Astrocyte (in vitro differentiated cells and primary cell): ENCODE results near the gene OVCH2. TPM values are rescaled to one million over a fixed set of nuclear protein-coding genes. Genes with fewer than 3 reads are reported as not detected.

Experiments
- DNase-seq: peaks from one replicate; pipeline ENCODE4 v3.0.0-alpha.2; 2010; ENCODE audit warnings: low read depth
- FAIRE-seq: peaks from 2 replicates; lab custom pipeline; 2011; peaks lifted over from hg19 to GRCh38; lab: Jason Lieb, UNC
- H2AFZ ChIP-seq: 2 replicates; pipeline ENCODE4 v1.6.0; 2012; ENCODE audit warnings: low read depth, low read length, inconsistent platforms
- H3K27ac ChIP-seq: 2 replicates; pipeline ENCODE4 v1.5.1; 2011; ENCODE audit warnings: low read depth, low read length, inconsistent platforms
- H3K27me3 ChIP-seq: 2 replicates; pipeline ENCODE4 v1.6.0; 2011; ENCODE audit warnings: low read length, inconsistent platforms; ENCODE audit not compliant: insufficient read depth
- H3K36me3 ChIP-seq: 2 replicates; pipeline ENCODE4 v1.5.1; 2011; ENCODE audit warnings: low read length, inconsistent platforms; ENCODE audit not compliant: insufficient read depth
- H3K4me1 ChIP-seq: 2 replicates; pipeline ENCODE4 v1.5.1; 2011; ENCODE audit warnings: low read length, inconsistent platforms; ENCODE audit not compliant: insufficient read depth
- H3K4me2 ChIP-seq: 2 replicates; pipeline ENCODE4 v1.6.0; 2012; ENCODE audit warnings: low read length, inconsistent platforms
- H3K4me3 ChIP-seq: 2 replicates; pipeline ENCODE4 v1.5.1; 2011; ENCODE audit warnings: low read depth, mild to moderate bottlenecking, low read length, inconsistent platforms; ENCODE audit not compliant: insufficient read depth
- H3K79me2 ChIP-seq: 2 replicates; pipeline ENCODE4 v1.6.0; 2012; ENCODE audit warnings: mild to moderate bottlenecking, low read length, inconsistent platforms; ENCODE audit not compliant: insufficient read depth
- H3K9ac ChIP-seq: 2 replicates; pipeline ENCODE4 v1.6.0; 2012; ENCODE audit warnings: mild to moderate bottlenecking, low read length, inconsistent platforms
- H3K9me3 ChIP-seq: 2 replicates; pipeline ENCODE4 v1.5.1; 2012; ENCODE audit warnings: low read depth, mild to moderate bottlenecking, low read length, inconsistent platforms; ENCODE audit not compliant: insufficient read depth
- H4K20me1 ChIP-seq: 2 replicates; pipeline ENCODE4 v1.6.0; 2012; ENCODE audit warnings: low read length, inconsistent platforms; ENCODE audit not compliant: insufficient read depth
- H3K27ac Mint-ChIP-seq: one replicate; pipeline ENCODE4 v1.8.0; 2021; ENCODE audit warnings: mild to moderate bottlenecking, mixed read lengths; ENCODE audit not compliant: unreplicated experiment
- H3K27me3 Mint-ChIP-seq: one replicate; pipeline ENCODE4 v1.8.0; 2021; ENCODE audit warnings: low read depth, mixed read lengths; ENCODE audit not compliant: unreplicated experiment
- H3K36me3 Mint-ChIP-seq: one replicate; pipeline ENCODE4 v1.8.0; 2021; ENCODE audit warnings: low read depth, mixed read lengths; ENCODE audit not compliant: unreplicated experiment
- H3K4me1 Mint-ChIP-seq: one replicate; pipeline ENCODE4 v1.8.0; 2021; ENCODE audit warnings: low read depth, mixed read lengths; ENCODE audit not compliant: unreplicated experiment
- H3K4me3 Mint-ChIP-seq: one replicate; pipeline ENCODE4 v1.8.0; 2021; ENCODE audit warnings: mild to moderate bottlenecking, moderate library complexity, mixed read lengths; ENCODE audit not compliant: unreplicated experiment
- H3K9me3 Mint-ChIP-seq: one replicate; pipeline ENCODE4 v1.8.0; 2021; ENCODE audit warnings: mild to moderate bottlenecking, mixed read lengths; ENCODE audit not compliant: unreplicated experiment
- EZH2 ChIP-seq: IDR thresholded peaks from 2 replicates; pipeline ENCODE4 v1.6.1; 2012; ENCODE audit warnings: mild to moderate bottlenecking, low read length, inconsistent platforms; ENCODE audit not compliant: insufficient read depth
- total RNA-seq: library from RNA; stranded (reverse); gene quantifications from 2 replicates; pipeline ENCODE4 v1.2.1, GENCODE V29; 2021
- TF ChIP-seq, protein P1 (sequence below): IDR thresholded peaks from 2 replicates; pipeline ENCODE4 v1.5.1; 2011; ENCODE audit warnings: low read depth, mild to moderate bottlenecking, inconsistent platforms, low read length, moderate library complexity; ENCODE audit not compliant: insufficient read depth

Gene OVCH2
- total RNA-seq, 1 donor from 2014 or later = 4.5 TPM

- H3K4me3 ChIP-seq = no peak overlapping the region
- Mint-ChIP-seq H3K27me3 (peaks cover 24% of the 10 kb centered on the region), H3K4me3 (no peak overlapping the region), H3K27ac (no peak overlapping the region), H3K36me3 (no peaks in the 10 kb centered on the region), H3K4me1 (peaks cover 3% of the 10 kb centered on the region), H3K9me3 (peaks cover 3% of the 10 kb centered on the region)
- no peaks in the 10 kb centered on the region for H3K27me3 ChIP-seq
- H3K79me2 ChIP-seq = no peaks in the 10 kb centered on the region
- no peaks in the 10 kb centered on the region for H3K9me3 ChIP-seq
- FAIRE-seq = no peak
- no peak for TF ChIP-seq EZH2
- TF ChIP-seq, protein P1, sequence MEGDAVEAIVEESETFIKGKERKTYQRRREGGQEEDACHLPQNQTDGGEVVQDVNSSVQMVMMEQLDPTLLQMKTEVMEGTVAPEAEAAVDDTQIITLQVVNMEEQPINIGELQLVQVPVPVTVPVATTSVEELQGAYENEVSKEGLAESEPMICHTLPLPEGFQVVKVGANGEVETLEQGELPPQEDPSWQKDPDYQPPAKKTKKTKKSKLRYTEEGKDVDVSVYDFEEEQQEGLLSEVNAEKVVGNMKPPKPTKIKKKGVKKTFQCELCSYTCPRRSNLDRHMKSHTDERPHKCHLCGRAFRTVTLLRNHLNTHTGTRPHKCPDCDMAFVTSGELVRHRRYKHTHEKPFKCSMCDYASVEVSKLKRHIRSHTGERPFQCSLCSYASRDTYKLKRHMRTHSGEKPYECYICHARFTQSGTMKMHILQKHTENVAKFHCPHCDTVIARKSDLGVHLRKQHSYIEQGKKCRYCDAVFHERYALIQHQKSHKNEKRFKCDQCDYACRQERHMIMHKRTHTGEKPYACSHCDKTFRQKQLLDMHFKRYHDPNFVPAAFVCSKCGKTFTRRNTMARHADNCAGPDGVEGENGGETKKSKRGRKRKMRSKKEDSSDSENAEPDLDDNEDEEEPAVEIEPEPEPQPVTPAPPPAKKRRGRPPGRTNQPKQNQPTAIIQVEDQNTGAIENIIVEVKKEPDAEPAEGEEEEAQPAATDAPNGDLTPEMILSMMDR = no peak
- no peak overlapping the region for H2AFZ ChIP-seq
- H3K27ac ChIP-seq = no peak overlapping the region
- no peaks in the 10 kb centered on the region for H4K20me1 ChIP-seq
- no peak for DNase-seq
- no peaks in the 10 kb centered on the region for H3K36me3 ChIP-seq
- H3K4me1 ChIP-seq = peaks cover 2% of the 10 kb centered on the region
- H3K4me2 ChIP-seq = no peak overlapping the region
- no peak overlapping the region for H3K9ac ChIP-seq
Measured at GRCh38 chr11:7642747-7643146, 63.5 kb downstream of the OVCH2 start.

DNA sequence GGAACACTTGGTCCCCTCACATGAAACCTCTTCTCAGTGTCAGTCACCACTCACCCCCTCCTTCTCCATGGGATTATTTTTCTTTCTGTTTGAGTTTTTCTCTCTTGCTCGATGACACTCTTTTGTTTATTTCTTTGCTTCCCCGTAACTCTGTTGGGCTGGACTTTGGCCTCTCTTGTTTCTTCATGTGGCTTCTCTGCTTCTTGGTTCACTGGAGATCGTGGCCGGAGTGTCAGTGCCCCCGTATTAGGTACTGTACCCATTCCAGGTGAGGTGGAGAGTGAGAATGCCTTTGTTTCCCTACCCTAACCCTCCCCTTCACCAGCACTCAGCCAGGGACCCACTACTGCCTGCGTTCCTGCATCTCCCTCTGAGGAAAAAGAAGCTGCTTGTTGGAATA is 65.5 kb downstream of the OVCH2 start:
- Histone ChIP-seq H3K9me3 (no peaks in the 10 kb centered on the region), H3K27ac (no peak overlapping the region), H3K9ac (no peak overlapping the region), H3K36me3 (no peaks in the 10 kb centered on the region), H3K79me2 (no peaks in the 10 kb centered on the region), H3K4me3 (no peak overlapping the region), H4K20me1 (no peaks in the 10 kb centered on the region), H3K4me1 (peaks cover 3% of the 10 kb centered on the region), H3K27me3 (no peaks in the 10 kb centered on the region), H3K4me2 (no peak overlapping the region), H2AFZ (no peak overlapping the region)
- no peak for TF ChIP-seq EZH2
- Mint-ChIP-seq H3K27me3 (peaks cover 28% of the 10 kb centered on the region), H3K27ac (no peak overlapping the region), H3K9me3 (peaks cover 3% of the 10 kb centered on the region), H3K4me1 (no peaks in the 10 kb centered on the region), H3K4me3 (no peak overlapping the region), H3K36me3 (no peaks in the 10 kb centered on the region)
- no peak for FAIRE-seq
- DNase-seq = no peak

GRCh38 chr11:7639643-7640025 is 66.6 kb downstream of the OVCH2 start:
- Histone ChIP-seq H3K27me3 (no peaks in the 10 kb centered on the region), H3K4me1 (peaks cover 3% of the 10 kb centered on the region), H3K9me3 (no peaks in the 10 kb centered on the region), H3K4me2 (no peak overlapping the region), H3K4me3 (no peak overlapping the region), H3K27ac (no peak overlapping the region), H3K79me2 (no peaks in the 10 kb centered on the region), H3K9ac (no peak overlapping the region), H4K20me1 (no peaks in the 10 kb centered on the region), H3K36me3 (no peaks in the 10 kb centered on the region), H2AFZ (no peak overlapping the region)
- Mint-ChIP-seq H3K4me3 (no peak overlapping the region), H3K36me3 (peaks cover 1% of the 10 kb centered on the region), H3K4me1 (no peaks in the 10 kb centered on the region), H3K9me3 (peaks cover 2% of the 10 kb centered on the region), H3K27me3 (peaks cover 30% of the 10 kb centered on the region), H3K27ac (no peak overlapping the region)
- DNase-seq (no peak), FAIRE-seq (no peak)
- TF ChIP-seq EZH2 = no peak
- TF ChIP-seq, protein P1 = no peak

Other genes with a start within 250 kb of the OVCH2 start
- gene OLFML1, start 221.0 kb downstream of the OVCH2 start, total RNA-seq = not detected in 2 replicates
- gene PPFIBP2, start 192.5 kb downstream of the OVCH2 start, total RNA-seq = 1.8 and 2.4 TPM in 2 replicates
- 6.6 and 11.9 TPM in 2 replicates for gene CYB5R2, start 33.0 kb downstream of the OVCH2 start, total RNA-seq
- 1.2 and 1.4 TPM in 2 replicates for gene OR5P2, start 90.5 kb upstream of the OVCH2 start, total RNA-seq
- gene OR5P3, start 124.4 kb upstream of the OVCH2 start, total RNA-seq = 0.60 and 0.93 TPM in 2 replicates
- gene OR10A6, start 224.8 kb upstream of the OVCH2 start, total RNA-seq = 0.07 TPM in 1 of 2 replicates, not detected in the other
- gene OR10A3, start 235.2 kb upstream of the OVCH2 start, total RNA-seq = not detected in 2 replicates